ENCODE data around the gene SYTL5. TPM values are rescaled to one million over a fixed set of nuclear protein-coding genes. Genes with fewer than 3 reads are reported as not detected.
A peak's percentile ranks its signal among the peaks of the same experiment; 100 is the strongest.

SYTL5 gene
- total RNA-seq, 1 donor from 2014 or later, result 1.6 TPM

GRCh38 chrX:38102240-38102639 lies 95.9 kb downstream of the SYTL5 start:
- H3K27me3 ChIP-seq (ENCODE audit: low read depth), result no peaks in the 10 kb centered on the region
- H3K36me3 ChIP-seq, result no peaks in the 10 kb centered on the region
- H3K27ac ChIP-seq, result no peak overlapping the region
- intact Hi-C loops (cut with DNase I), result no loop called here
- TF ChIP-seq CTCF (IDR thresholded peaks at IDR 0.05), result no peak
- DNase-seq, result no peak
- no peak for ATAC-seq
- H3K4me1 ChIP-seq, result no peaks in the 10 kb centered on the region
- peaks cover 8% of the 10 kb centered on the region for H3K9me3 ChIP-seq
- no peak overlapping the region for H3K4me3 ChIP-seq

GRCh38 chrX:38102875-38103274 lies 96.5 kb downstream of the SYTL5 start:
- intact Hi-C loops (cut with DNase I), result no loop called here
- H3K9me3 ChIP-seq, result peaks cover 8% of the 10 kb centered on the region
- DNase-seq (no peak), ATAC-seq (no peak)
- no peak overlapping the region for H3K27ac ChIP-seq
- TF ChIP-seq CTCF (IDR thresholded peaks at IDR 0.05), result no peak
- H3K4me3 ChIP-seq, result no peak overlapping the region
- no peaks in the 10 kb centered on the region for H3K27me3 ChIP-seq (ENCODE audit: low read depth)
- H3K36me3 ChIP-seq, result no peaks in the 10 kb centered on the region
- H3K4me1 ChIP-seq, result no peaks in the 10 kb centered on the region

- Histone ChIP-seq H3K4me1 (no peaks in the 10 kb centered on the region), H3K36me3 (no peaks in the 10 kb centered on the region), H3K27ac (no peak overlapping the region), H3K4me3 (no peak overlapping the region), H3K9me3 (peaks cover 8% of the 10 kb centered on the region), H3K27me3 (ENCODE audit: low read depth) (no peaks in the 10 kb centered on the region)
- intact Hi-C loops (cut with DNase I), result no loop called here
- ATAC-seq (no peak), DNase-seq (no peak)
- TF ChIP-seq CTCF (IDR thresholded peaks at IDR 0.05), result no peak
Observed at GRCh38 chrX:38103857-38104812, 97.8 kb downstream of the SYTL5 start.

- H3K27me3 ChIP-seq (ENCODE audit: low read depth), result no peaks in the 10 kb centered on the region
- H3K36me3 ChIP-seq, result no peaks in the 10 kb centered on the region
- intact Hi-C loops (cut with DNase I), result no loop called here
- TF ChIP-seq CTCF (IDR thresholded peaks at IDR 0.05), result no peak
- no peaks in the 10 kb centered on the region for H3K9me3 ChIP-seq
- no peak overlapping the region for H3K27ac ChIP-seq
- no peaks in the 10 kb centered on the region for H3K4me1 ChIP-seq
- DNase-seq (no peak), ATAC-seq (no peak)
- no peak overlapping the region for H3K4me3 ChIP-seq
Observed at GRCh38 chrX:38105216-38105725, 98.9 kb downstream of the SYTL5 start.

GRCh38 chrX:38106991-38107655 lies 100.8 kb downstream of the SYTL5 start:
- intact Hi-C loops (cut with DNase I), result no loop called here
- no peaks in the 10 kb centered on the region for H3K27me3 ChIP-seq (ENCODE audit: low read depth)
- DNase-seq (no peak), ATAC-seq (peak in 1 of 2 donors; percentile 24)
- no peak overlapping the region for H3K27ac ChIP-seq
- TF ChIP-seq CTCF (IDR thresholded peaks at IDR 0.05), result no peak
- no peaks in the 10 kb centered on the region for H3K4me1 ChIP-seq
- no peak overlapping the region for H3K4me3 ChIP-seq
- no peaks in the 10 kb centered on the region for H3K9me3 ChIP-seq
- H3K36me3 ChIP-seq, result no peaks in the 10 kb centered on the region

Data from lower lobe of right lung (tissue), 2 donors.